HG02981 (cell line): ENCODE measurements around the gene BMPER.

Experiments
- ATAC-seq: cut with Tn5 transposase; IDR thresholded peaks from one replicate; pipeline ENCODE4 v1.9.1; 2021; ENCODE audit warnings: mild to moderate bottlenecking, moderate library complexity; ENCODE audit not compliant: unreplicated experiment

BMPER gene

DNA sequence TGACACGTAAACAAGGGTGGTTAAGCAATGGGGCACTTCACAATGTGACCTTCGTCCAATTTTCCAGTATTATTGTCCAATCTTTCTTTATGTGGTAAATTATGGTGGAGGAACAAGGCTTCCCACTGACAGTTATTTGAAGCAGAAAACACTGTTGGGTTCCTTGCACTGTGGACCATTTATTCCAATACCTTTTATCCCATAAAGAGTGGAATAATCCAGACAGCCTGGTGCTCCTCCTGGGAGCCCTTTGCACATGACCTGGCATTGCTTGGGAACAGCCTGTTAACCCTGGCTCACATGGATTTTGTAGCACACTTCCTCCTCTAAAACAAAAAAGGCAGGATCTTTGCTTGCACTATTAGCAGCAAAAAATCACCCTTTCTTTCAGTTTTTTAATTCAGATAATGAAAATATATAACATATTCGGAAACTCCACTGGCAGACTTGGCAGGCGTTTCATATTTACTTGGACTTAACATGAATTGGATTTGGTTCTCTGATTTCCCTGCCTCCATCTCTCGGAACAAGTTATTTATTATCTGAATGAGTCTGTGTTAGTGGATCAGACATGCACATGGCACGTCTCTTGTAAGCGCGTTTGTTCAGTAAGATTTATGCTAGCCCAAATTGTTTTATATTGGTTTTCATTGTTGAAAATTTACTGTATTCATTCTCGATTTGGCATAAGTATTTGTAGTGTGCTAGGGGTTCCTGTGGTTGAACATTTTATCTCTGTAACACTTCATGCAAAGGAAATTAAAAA lies 59.3 kb downstream of the BMPER start:
- ATAC-seq: no peak

DNA sequence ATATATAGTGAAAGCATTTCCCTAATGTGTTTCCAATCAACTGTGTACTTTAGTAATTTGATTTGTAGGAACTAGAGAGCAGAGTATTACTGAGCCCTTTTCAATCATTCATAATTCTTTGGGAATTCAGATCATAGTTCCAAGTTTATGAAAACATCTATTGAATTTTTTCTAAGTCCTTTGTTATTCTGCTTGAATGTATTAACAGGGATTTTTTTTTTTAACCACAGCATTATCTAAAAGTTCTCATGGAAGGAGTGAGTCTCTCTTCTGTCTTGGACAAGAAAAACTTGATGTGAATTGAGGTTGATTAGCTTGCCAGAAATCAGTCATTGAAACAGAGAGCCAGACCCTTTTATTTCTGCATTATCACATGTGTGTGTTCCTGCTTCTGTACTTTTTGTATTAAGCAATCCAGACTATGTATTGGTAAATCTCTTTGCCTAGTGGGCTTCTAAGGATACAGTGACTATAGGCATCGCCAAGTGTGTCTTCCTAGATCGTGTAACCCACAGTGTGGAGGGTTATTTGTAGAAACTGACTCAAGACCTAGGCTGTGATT lies 59.9 kb downstream of the BMPER start:
- ATAC-seq: no peak

DNA sequence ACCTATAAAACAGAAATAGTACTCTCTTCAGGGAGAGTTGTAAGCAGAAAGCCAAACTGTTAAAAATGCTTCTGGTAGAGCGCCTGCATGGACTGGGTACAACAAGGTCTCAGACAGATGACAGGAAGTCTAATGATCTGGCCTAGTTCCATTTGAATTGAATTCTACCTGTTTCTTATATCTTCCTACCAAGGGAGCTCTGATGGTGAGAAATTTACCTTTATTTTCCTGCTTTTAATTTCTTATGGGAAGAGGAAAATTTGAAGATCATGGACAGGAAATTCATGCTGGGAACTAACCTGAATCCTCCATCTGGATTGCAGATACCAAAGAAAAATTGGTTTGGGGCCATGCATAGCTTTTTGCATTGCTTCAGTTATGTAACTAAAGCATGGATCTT lies 63.3 kb downstream of the BMPER start:
- no peak for ATAC-seq

DNA sequence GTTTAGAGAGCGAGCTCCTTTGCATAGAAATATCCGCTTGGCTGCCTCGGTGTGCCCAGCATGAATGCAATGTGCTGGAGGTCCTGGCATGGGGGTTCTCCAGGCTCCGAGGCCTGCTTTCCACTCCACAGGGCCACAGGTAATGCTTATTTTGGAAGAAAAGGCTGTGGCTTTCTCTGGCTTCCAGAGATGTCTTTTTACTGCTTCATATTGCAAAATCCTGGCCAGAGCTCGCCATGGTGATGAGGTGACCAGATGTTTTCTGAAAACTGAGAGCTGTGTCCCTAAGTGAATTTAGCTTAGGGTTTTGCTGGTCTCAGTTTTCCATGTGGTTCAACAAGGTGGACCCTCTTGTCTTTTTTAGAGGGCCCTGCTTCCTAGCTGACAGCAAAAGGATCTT lies 65.2 kb downstream of the BMPER start:
- no peak for ATAC-seq

DNA sequence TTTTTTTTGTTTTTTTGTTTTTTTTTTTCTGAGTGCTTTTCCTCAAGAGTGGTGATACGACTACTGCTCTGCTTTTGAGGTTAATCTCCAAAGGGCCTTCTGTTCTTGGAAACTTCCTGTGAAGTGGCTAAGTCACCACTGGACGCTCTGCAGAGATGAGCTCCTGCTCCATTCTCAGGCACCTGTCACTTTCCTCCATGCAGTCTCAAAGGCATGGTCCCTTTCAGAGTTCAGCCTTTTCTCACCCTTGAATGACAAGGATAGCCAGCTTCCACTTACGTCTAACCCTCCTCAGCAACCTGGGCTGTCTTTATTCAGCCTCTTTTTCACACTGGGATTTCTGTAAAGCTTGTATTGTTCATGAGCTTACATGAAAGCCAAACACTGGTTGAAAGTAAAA lies 65.8 kb downstream of the BMPER start:
- no peak for ATAC-seq

DNA sequence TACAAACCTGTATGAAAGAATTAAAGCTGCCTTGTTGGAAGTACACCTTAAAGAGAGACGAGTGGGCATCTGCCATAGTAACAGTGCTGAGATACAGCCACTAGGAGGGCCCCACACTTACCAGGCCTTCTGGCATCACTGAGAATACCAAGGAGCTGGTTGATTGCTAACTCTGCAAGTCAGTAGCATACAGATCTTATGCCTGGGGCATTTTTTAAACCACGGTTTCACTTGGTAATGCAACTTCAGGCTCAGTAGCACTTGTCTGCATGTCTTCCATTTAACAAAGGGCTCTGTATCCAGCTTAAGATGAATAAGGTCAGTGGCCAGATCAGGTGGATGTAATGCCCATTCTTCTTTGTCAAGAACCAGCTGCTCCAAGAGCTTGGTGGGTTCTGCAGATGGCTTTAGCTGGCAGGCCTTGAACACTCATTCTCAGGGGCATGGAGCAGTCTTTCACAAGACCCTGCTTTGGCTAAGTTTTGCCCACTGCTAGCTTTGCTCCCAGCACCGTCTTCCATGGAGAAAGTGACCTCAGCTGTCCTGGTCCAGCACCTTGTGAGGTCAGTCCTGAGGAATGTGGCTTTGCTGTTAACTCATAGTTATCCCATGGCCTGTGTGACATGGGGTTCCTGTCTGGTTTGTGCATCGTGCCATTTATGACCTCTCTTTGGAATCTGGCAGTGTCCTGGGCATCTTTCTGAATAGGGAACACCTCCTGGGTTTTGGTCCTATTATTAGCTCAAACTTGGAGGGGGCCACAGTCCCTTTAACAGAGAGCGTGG lies 68.1 kb downstream of the BMPER start:
- ATAC-seq: no peak

DNA sequence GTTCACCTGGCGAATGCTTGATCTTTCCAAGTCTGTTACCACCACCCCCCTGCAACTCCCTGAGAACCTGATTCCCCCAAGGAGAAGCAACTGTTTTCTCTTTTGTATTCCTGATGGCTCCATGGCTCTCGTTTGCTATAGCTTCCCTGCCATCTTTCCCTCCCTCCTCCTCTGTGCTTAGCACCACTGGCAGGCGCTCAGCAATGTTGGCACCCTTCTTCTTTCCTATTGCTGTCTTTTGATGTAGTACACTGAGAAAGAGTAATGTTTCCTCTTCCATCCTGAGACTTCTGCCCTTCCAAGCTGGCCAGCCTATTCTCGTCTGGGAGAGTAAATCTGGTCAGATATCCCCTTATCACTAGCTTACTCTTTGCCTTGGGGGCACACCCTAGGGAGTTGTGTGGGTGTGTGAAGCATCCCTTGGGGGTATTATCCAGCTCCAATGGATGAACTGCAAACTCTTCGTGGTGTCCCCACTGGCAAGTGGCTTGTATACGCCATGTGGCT lies 74.0 kb downstream of the BMPER start:
- ATAC-seq: no peak

DNA sequence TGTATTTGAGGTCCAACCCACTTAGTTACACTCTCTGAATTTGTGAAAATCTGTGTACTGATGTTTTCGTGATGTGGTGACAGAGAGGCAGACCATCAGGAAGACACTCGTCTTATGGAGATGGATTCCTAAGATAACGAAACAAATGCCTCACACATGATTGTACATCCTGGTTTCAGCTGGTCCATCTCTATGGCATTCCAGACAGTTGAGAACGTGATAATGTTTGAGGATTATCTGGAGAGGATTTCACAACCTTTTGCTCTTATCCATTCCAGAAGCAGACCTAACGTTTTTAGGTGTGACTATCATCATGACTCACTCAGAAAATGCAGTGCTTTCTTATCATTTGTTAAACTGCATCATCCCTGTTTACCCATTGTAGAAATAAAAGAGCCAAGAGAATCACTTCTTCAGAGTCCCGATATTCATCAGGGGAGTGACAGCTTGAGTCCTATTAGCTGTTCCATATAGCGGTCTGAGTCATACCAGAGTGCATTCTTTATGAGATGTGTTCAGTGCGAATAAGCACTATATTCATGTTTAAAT lies 74.5 kb downstream of the BMPER start:
- ATAC-seq: no peak

DNA sequence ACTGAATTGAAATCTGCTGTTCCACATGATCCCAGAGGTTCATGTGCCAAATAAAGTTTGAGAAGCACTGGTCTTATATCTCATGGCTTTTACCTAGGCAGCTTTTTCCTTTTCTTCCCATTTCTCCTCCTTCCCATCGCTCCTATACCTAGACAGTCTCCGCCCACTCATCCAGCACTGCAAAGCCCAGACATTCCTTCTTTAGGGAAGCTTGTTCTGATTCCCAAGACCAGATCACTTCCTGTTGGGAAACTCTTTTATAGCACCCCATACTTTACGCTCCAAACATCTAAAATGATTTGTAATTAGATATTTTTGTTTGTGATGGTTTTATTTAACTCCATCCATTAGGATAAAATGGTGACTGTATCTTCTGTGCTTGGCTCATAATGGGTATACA lies 75.9 kb downstream of the BMPER start:
- no peak for ATAC-seq

DNA sequence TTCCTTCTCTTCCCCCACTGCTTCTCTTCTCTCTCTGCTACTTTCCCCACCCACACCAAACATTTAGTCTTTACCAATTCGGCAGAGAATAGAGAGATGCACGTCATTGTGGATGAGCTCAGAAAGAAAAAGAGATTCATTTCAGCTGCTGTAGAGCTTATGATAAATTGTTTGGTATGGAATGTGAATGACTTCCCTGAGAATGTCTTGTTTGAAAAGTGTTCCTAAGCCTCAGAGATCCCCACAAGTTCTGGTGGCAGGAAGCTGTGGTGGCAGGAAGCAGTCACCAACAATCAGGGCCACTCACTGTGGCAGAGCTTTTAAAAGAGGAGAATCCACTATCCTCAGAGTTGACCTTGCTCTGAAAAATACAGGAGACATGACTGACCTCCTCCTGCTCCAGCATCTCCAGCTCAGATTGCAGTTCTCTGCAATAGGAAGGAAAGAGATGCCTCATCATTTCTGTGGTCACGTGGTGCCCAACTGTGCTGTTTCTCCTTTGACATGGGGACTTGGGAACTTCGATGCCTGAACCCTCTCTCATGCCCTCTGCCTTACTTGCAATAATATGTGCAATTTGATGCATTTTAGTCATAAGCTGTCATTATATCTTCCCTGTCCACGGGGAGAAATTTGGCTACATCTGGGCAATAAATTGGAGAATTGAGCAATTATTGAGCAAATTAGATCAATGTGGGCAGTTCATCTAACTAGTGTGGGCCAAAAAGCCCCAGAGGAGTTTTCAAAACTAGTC lies 76.5 kb downstream of the BMPER start:
- ATAC-seq: no peak

DNA sequence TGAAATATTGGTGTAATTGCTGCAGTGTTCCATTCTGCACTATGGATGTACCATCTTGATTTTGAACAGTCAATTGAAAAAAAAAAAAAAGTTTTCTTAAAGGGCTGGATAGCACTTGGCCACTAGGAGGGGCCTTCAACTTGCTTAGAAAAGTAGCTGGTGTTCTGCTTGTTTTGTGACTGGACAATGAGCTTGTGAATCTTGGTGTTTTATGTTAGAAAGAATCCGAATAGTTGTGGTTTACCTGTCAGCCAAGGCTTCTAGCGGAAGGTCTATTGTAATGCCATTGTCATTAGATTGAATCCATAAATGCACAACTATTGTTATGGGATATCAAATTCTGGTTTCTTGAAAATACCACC lies 77.1 kb downstream of the BMPER start:
- no peak for ATAC-seq

DNA sequence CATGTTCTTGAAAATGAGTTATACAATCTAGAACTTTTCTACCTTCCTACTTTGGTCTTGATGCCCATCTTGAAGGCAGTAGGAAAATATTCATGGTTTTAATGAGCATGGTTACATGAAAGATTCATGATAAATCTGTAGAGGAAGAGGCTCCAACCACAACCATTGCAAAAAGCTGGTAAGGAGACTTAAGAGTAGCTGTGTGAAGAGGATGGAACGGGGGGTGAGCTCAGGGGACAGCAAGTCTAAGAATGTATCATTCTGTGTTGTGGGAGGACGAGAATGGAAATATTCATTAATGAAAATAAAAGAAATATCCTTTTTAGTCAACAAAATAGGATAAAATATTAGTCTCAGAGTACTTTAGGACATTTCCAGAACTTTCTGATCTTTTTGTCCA lies 81.1 kb downstream of the BMPER start:
- no peak for ATAC-seq

DNA sequence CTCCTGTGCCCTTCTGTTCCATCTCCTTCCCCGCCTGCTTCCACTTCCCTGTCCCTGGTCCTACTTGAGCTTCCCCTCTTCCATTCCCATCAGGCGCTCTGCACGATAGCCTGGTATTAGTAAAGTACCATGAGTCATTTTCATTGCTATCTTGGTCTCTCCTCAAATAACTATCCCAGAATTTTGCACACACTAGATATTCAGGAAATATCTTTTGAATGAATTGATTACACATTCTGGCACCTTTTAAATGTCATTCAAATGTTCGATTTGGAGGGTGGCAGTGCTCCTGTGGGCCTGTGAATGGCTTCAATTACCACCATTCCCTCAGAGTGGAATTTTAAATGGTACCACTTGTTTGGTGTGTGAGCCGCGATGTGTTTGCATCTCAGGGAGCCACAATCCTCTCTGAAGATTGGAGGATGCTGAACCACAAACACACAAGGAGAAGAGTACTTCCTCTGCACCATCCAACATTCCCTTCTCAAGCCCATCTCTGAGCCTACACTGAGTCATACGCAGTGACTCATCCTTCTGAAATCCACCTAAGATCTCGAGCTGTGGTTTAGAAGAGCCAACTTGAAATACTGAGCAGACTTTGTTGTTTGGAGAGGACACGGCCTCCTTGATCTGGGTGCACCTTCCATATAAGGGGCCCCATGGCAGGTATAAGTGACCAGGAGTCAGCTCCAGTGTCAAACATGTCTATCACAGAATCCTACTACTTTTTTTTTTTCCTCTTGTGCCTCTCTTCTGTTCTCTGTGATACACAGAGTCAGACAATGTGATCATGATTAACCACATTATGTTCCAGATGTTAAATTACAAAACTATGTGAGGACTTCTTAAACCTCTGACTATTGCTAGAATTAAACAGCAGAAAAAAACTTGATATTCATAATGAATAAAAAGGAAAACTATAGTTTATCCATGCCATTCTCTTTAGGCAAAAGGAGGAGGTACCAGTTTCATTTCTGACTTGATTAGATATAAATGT lies 81.9 kb downstream of the BMPER start:
- ATAC-seq: no peak

DNA sequence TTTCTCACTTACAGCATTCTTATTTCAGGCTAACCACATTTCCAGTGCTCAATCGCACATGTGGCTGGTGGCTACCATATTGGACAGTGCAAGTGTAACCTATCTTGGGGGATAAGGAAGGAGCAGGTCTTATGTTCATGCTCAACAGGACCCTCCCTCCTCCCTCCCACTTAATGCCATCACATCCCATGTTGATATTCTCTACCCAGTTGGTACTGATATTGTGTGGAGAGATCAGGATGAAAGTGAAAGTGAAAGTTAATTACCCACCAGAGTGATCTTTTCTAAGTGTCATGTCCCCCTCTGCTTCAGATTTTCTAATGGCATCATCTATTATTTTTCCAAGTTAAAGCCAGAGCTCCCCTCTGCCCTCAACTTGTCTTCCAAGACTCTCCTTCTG lies 91.6 kb downstream of the BMPER start:
- ATAC-seq: no peak

DNA sequence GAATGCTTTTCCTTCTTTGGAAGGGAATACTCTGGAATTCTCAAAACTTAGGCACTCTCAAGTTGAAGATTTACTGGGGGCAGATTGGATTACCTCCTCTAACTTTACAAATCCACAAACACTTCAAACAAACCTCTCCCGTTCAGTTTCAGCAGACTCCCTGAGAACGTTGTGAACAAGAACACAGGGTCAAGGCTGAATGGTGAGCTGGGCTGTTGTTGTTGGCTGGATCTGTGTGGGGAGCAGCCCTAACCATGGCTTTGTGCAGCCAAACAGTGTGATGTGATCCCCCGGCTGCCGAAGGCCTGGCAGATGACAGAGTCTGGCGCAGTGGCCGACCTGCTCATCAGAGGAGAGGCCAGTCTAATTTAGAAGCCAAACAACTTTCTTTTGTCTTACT lies 93.1 kb downstream of the BMPER start:
- ATAC-seq: no peak

DNA sequence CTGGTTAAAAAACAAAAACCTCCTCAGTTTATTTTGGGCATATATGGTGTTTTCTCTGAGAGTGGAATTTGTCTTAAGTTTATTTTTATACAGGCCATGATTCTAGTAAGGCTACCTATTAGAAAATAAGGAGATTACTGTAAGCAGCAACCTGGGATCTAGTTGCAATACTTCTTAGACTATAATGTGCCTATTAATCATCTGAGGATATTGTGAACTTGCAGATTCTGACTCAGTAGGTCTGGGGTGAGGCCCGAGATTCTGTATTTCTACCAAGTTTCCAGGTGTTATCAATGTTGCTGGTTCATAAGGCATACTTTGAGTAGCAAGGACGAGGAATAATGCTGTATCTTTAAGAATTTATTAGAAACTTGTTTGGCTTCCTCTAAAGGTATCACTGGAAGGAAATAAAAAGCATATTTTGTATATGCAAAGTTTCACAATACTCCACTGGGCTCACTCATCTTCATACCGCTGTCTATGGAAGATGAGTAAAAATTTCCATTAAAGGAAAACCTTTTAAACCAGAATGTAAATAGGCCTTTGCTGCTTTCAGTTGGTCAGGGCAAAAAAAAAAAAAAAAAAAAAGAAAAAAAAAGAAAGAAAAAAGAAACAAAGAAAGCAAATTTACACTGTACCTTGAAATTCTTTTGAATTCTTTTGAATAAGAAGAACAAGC lies 105.8 kb downstream of the BMPER start:
- ATAC-seq: no peak

DNA sequence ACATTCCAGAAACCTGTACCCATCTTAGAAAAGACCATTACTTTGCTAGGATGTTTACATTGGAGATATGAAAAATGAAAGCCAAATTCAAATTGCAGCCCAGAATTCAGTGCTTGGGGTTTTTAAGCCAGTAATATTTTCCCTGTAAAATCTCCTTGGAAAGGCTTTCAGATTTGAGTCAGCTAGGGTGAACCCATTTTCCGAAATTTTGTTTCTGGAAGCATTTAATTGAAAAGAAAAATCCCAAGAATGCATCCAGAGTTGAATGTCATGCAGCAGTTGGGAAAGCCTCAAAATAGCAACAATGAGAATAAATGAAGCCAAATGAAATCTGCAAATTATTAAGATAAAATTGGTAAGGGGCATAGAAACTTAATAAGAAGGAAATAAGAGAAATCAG lies 106.4 kb downstream of the BMPER start:
- no peak for ATAC-seq

DNA sequence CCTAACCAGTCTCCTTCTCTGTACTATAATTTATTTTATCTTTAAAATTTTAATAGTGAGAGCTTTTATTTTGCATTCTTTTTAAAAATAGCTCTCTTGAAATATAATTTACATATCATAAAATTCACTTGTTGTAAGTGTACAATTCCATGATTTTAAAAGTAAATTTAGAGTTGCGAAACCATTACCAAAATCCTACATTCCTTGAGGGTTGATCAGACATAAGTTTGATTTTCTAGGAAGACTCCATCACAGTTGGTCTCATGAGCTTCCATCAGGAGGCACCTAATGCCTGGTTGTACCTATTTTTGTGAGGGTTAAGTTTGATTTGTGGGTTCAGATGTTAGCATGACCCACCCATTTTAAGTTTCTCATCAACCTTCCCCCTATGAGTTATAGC lies 108.1 kb downstream of the BMPER start:
- ATAC-seq: no peak

DNA sequence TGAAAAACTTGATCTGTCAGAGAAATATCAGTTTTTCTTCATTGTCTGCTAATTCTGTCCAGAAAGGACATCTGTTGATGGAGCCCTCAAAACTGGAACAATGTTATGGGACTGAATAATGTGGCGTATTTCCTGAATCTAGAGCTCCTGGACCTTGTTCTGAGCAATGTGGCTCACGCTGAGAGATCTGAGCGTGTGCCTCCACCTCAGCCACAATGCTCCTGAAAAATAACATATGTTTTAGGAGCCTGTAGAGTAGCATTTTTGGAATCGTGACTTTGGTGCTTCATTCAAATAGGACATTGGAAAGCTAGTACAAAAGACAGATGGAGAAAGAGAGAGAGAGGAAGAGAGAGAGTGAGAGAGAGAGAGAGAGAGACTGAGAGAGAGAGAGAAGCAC lies 110.3 kb downstream of the BMPER start:
- no peak for ATAC-seq
